HL-60 (cell line): ENCODE data around the gene ATL3.
A peak's percentile ranks its signal among the peaks of the same experiment; 100 is the strongest.

Experiments
- DNase-seq, 2 experiments: peaks; one replicate each; pipeline ENCODE4 v3.0.0-alpha.2; 2010 to 2020; ENCODE audit warnings: low read depth in 1 of 2, low spot score in 1 of 2
- H3K27ac ChIP-seq: fragments of 250-450 bp; sonication (Bioruptor Pico); replicated peaks from 2 replicates; pipeline ENCODE4 v1.5.1; 2020; ENCODE audit warnings: mild to moderate bottlenecking, moderate library complexity
- H3K27me3 ChIP-seq: fragments of 250-450 bp; sonication (Bioruptor Pico); 2 replicates; pipeline ENCODE4 v1.5.1; 2021; ENCODE audit warnings: mild to moderate bottlenecking, moderate library complexity; ENCODE audit not compliant: insufficient read depth, poor library complexity, severe bottlenecking
- H3K4me3 ChIP-seq: replicated peaks from 2 replicates; pipeline ENCODE4 v1.5.1; 2011; ENCODE audit warnings: mild to moderate bottlenecking, control low read depth, low read length; ENCODE audit not compliant: insufficient read depth
- GABPA ChIP-seq: IDR thresholded peaks from 2 replicates; pipeline ENCODE4 v1.6.1; 2012; ENCODE audit warnings: low read depth
- POLR2AphosphoS5 ChIP-seq: IDR thresholded peaks from 2 replicates; pipeline ENCODE4 v1.6.1; 2012; ENCODE audit warnings: low read depth
- SPI1 ChIP-seq: IDR thresholded peaks from 2 replicates; pipeline ENCODE4 v1.6.1; 2012; ENCODE audit warnings: low read depth, mild to moderate bottlenecking, borderline replicate concordance
- TF ChIP-seq, protein P1 (sequence below): IDR thresholded peaks from 2 replicates; pipeline ENCODE4 v1.6.1; 2012; ENCODE audit warnings: low read depth; ENCODE audit not compliant: insufficient replicate concordance
- TF ChIP-seq, protein P2 (sequence below): IDR thresholded peaks from one replicate; pipeline ENCODE4 v1.5.1; 2011; ENCODE audit warnings: low read length, control low read depth, inconsistent platforms; ENCODE audit not compliant: insufficient read depth

The ATL3 gene

DNA sequence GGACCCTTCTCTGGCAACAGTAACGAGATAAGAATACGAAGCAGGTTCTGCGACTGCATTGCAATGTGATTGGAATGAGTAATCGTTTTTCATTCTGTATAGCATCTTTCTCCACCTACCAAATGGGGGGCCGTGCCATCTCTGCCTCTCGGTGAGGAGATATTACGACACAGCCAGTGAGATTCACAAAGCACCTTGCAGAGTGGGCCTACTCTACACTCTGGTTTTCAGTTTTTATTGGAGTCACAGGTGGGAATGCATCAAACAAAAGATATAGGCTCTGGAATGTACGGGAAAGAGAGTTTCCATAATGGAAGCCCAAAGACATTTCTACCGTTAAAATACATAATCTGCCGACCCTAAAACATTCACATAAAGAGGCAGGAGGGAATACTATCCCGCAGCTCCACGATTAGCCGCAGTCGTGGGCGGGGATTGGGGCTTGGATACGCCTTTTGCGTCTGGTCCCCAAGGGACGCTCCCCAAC, 9.7 kb upstream of the ATL3 start:
- H3K27ac ChIP-seq, result no peak overlapping the region
- H3K27me3 ChIP-seq, result no peaks in the 10 kb centered on the region
- no peak for DNase-seq
- H3K4me3 ChIP-seq, result peak overlapping the region; percentile 90
- TF ChIP-seq, protein P1, sequence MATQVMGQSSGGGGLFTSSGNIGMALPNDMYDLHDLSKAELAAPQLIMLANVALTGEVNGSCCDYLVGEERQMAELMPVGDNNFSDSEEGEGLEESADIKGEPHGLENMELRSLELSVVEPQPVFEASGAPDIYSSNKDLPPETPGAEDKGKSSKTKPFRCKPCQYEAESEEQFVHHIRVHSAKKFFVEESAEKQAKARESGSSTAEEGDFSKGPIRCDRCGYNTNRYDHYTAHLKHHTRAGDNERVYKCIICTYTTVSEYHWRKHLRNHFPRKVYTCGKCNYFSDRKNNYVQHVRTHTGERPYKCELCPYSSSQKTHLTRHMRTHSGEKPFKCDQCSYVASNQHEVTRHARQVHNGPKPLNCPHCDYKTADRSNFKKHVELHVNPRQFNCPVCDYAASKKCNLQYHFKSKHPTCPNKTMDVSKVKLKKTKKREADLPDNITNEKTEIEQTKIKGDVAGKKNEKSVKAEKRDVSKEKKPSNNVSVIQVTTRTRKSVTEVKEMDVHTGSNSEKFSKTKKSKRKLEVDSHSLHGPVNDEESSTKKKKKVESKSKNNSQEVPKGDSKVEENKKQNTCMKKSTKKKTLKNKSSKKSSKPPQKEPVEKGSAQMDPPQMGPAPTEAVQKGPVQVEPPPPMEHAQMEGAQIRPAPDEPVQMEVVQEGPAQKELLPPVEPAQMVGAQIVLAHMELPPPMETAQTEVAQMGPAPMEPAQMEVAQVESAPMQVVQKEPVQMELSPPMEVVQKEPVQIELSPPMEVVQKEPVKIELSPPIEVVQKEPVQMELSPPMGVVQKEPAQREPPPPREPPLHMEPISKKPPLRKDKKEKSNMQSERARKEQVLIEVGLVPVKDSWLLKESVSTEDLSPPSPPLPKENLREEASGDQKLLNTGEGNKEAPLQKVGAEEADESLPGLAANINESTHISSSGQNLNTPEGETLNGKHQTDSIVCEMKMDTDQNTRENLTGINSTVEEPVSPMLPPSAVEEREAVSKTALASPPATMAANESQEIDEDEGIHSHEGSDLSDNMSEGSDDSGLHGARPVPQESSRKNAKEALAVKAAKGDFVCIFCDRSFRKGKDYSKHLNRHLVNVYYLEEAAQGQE, result no peak
- TF ChIP-seq, protein P2, sequence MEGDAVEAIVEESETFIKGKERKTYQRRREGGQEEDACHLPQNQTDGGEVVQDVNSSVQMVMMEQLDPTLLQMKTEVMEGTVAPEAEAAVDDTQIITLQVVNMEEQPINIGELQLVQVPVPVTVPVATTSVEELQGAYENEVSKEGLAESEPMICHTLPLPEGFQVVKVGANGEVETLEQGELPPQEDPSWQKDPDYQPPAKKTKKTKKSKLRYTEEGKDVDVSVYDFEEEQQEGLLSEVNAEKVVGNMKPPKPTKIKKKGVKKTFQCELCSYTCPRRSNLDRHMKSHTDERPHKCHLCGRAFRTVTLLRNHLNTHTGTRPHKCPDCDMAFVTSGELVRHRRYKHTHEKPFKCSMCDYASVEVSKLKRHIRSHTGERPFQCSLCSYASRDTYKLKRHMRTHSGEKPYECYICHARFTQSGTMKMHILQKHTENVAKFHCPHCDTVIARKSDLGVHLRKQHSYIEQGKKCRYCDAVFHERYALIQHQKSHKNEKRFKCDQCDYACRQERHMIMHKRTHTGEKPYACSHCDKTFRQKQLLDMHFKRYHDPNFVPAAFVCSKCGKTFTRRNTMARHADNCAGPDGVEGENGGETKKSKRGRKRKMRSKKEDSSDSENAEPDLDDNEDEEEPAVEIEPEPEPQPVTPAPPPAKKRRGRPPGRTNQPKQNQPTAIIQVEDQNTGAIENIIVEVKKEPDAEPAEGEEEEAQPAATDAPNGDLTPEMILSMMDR, result no peak
- TF ChIP-seq POLR2AphosphoS5 (no peak), SPI1 (no peak), GABPA (no peak)

DNA sequence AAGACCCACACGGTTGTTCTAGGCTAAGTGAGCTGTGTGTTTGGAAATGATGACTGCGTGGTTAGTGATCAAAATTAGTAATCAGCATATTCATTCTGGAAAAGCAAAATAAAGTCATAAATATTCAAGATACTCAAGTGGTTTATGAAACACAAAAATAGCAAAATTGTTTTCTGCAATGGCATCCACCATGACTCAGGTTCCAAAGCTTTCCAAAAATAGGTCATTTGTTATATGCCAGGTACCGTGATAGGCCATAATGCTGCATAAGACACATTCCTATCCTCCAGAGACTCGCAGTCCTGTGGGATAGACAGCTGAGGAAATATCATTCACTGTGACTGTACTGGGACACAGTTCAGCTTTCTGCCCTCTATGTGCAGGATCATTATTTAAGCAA, 2.4 kb upstream of the ATL3 start:
- no peaks in the 10 kb centered on the region for H3K27me3 ChIP-seq
- no peak for DNase-seq
- TF ChIP-seq POLR2AphosphoS5 (no peak), SPI1 (no peak), GABPA (no peak)
- TF ChIP-seq, protein P1, result no peak
- TF ChIP-seq, protein P2, result no peak
- H3K4me3 ChIP-seq, result no peak overlapping the region
- H3K27ac ChIP-seq, result no peak overlapping the region

DNA sequence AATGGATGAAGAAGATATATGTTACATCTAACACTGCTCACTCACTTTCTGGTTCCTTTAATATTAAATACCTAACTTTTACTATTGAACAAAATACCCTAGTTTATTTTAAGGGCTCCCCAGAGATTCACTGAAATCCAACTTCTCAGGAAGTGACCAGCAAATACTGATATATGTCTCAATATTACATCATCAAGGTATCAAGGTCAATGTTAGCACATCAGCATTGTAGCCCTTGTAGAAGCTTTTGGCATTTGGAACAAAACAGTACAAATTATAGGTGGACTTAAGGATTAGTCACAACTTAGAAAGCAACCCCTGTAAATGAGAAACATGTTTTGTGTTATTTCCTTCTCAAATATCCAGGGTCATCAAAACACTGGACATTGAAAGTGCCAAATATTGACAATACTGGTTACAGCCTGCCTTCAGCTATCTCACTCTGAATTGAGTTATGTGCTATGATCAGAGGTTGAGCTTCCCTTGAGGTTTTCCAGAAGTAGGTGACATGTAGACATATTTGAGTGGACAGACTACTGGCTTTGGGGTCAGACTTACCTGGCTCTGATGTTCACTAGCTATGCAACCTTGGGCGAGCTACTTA, 1.9 kb upstream of the ATL3 start:
- H3K4me3 ChIP-seq, result no peak overlapping the region
- no peaks in the 10 kb centered on the region for H3K27me3 ChIP-seq
- DNase-seq, result no peak
- TF ChIP-seq, protein P2, result no peak
- TF ChIP-seq, protein P1, result no peak
- TF ChIP-seq SPI1, result no peak
- no peak for TF ChIP-seq GABPA
- TF ChIP-seq POLR2AphosphoS5, result no peak
- no peak overlapping the region for H3K27ac ChIP-seq
